Activated CD4-positive, alpha-beta T cell treated with anti-CD3 and anti-CD28 coated beads, Interleukin-2, Interleukin-4, amounts not matched to agents 100 ng/mL and 50 ng/mL, durations not matched to agents 16 hours and 8 hours (primary cell): Measurements from ENCODE around the gene CA9.
A peak's percentile ranks its signal among the peaks of the same experiment; 100 is the strongest.

ENCODE experiments used
- DNase-seq: peaks from one replicate; pipeline ENCODE4 v3.0.0-alpha.2; 2020; ENCODE audit warnings: low spot score

CA9 gene

GRCh38 chr9:35651956-35652828, 21.5 kb upstream of the CA9 start:
- DNase-seq: no peak

GRCh38 chr9:35652829-35653209, 20.9 kb upstream of the CA9 start:
- no peak for DNase-seq

GRCh38 chr9:35653611-35654010, 20.1 kb upstream of the CA9 start:
- DNase-seq: no peak

DNA sequence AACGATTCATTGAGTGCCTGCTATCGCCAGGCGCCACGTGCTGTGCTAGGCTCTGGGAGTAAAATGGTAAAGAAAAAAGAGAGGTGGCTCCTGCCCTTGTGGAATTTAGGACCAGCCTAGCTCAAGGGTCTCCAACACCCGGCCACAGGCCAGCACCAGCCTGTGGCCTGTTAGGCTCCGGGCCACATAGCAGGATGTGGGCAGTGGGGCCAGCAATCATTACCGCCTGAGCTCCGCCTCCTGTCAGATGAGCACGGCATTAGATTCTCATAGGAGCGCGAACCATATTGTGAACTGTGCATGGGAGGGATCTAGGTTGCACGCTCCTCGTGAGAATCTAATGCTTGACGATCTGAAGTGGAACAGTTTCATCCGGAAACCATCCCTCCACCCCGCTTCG, 17.4 kb upstream of the CA9 start:
- no peak for DNase-seq

DNA sequence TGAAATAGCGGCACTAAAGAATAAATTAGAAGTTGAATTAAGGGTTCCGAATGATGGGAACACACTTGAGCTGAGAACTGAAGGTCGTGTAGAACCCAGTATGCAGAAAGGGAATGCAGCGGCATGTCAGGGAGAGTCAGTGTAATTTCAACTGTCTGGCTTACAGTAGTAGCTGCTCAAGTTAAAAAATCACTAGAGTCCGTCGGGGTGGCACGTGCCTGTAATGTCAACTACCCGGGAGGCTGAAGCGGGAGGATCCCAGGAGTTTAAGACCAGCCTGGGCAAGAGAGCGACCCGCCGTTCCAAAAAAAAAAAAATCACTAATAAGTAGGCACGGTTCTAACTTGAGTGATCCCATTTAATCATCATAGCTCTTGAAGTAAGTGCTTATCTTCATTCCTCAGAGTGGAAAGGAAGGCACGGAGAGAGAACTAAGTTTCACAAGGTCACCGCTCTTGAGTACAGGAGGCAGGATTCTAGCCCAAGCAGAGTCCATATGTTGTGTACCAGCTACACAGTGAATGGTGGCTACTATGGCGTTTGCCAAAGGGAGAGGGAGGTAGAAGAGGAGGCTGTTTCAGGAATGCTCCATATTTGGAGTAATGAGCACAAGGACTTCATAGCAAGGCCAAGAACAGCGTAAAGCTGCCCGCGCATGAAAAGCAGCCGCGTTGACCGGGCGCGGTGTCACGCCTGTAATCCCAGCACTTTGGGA, 16.7 kb upstream of the CA9 start:
- DNase-seq: no peak

DNA sequence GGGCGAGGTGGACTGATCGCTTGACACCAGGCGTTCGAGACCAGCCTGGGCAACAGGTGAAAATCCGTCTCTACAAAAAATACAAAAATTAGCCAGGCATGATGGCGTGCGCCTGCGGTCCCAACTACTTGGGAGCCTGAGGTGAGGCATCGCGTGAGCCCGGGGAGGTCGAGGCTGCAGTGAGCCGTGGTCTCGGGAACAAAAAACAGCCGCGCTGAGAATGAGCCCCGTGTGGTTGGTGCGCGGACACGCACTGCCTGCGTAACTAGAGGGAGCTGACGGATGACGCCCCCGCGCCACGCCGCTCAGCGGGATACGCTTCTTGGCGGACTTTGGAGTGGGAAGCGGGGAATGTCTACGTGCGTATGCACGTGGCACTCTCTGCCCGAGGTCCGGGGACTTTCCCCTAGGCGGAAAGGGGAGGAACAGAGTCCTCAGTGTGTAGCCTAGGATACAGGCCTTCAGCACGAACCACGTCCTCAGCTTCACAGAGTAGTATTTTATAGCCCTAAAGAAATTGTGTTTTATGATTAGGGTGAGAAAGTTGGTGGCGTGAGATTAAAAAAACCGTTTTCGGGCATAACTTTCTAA, 16.1 kb upstream of the CA9 start, which contains the start of gene RMRP:
Gene RMRP (minus strand): TSS at position 474 of the 591 bp plus-strand sequence.
- peak; percentile 98 for DNase-seq

DNA sequence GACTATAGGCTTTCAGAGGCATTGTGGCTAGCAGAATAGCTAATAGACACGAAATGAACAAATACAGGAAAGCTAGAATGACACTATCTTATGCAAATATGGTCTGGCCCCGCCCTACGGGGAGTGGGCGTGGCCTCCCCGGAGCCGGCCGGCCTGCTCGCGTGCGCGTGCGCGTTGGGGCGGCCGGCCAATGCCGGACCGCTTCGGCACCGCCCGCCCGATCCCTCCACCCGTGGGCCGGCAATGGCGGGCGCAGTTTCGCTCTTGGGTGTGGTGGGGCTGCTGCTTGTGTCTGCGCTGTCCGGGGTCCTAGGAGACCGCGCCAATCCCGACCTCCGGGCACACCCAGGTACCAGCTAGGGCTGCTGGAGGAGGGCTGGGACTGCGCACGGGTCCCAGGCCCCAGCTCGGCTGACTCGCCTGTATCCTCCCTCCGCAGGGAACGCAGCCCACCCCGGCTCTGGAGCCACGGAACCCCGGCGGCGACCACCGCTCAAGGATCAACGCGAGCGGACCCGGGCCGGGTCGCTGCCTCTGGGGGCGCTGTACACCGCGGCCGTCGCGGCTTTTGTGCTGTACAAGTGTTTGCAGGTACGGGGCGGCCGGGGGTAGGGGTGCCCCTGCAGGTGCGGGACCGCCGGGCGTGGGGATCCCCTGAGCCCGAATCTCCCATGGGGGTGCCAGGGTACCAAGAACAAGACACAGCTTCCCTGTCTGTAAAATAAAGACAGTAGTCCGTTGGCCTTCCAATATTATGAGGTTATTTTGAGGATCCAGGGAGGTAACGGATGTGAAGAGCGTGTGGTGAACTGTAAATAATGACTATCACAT, 15.4 kb upstream of the CA9 start, which contains the start of gene CCDC107:
Gene CCDC107 (plus strand): TSS at position 156 of the 831 bp plus-strand sequence. CDS start 88 bp downstream, at position 244.
- DNase-seq: peak; percentile 81

DNA sequence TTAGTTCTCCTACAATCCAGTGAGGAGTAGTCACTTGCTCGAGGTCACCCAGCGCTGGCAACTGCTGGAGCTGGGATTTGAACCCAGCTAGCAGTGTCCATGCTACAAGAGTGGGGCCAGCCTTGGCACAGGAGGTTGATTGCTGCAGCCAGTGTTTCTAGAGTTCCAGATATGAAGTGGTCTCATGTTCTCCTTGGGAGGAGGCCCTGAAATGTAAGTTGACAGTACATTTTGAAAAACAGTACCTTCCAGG, 14.8 kb upstream of the CA9 start:
- peak; percentile 28 for DNase-seq

GRCh38 chr9:35659340-35659739, 14.4 kb upstream of the CA9 start:
- no peak for DNase-seq

DNA sequence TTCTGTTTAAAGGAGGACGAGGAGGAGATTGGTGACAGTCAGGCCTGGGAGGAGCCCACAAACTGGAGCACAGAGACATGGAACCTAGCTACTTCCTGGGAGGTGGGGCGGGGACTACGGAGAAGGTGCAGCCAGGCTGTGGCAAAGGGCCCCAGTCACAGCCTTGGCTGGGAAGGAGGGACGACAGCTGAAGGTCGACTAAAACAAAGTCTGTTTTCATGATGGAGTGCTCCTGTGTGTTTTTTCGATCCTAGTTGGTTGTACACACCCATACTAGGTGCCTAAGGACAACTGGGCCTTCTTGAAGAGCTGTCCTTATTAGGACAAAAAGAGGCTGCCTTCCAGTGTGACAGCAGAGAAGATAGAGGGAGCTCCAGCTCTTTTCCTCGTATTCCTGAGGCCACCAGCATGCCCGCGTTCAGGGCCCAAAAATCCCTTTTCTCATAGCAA, 12.7 kb upstream of the CA9 start:
- DNase-seq: no peak

DNA sequence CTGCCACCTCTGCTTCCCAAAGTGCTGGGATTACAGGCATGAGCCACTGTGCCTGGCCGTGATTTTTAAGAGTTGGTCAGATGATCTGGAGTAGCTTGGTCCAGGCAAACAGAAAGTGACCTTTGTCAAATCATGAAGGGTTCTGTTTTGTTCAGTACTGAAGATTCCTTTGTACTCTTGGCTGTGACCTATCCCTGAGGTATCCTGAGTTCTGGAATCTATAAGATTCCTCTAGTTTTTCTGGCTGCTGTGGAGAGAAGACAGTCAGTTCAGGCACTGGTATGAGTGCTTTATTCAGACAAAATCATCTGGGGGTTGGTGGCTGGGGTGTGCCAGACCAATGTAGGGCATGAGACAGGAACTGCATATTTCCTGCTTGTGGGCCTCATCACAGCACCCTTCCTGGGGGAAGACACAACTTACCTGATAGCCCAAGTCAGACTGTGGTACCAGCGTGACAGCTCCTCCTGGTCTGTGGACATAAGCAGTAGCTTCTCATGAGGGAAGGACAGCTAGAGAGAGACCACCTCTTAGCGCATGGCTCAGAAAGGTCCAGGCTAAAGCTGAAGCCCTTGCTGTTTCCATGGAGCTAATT, 11.9 kb upstream of the CA9 start:
- DNase-seq: no peak

- DNase-seq: no peak
Observed at GRCh38 chr9:35662437-35662836, 11.3 kb upstream of the CA9 start.

DNA sequence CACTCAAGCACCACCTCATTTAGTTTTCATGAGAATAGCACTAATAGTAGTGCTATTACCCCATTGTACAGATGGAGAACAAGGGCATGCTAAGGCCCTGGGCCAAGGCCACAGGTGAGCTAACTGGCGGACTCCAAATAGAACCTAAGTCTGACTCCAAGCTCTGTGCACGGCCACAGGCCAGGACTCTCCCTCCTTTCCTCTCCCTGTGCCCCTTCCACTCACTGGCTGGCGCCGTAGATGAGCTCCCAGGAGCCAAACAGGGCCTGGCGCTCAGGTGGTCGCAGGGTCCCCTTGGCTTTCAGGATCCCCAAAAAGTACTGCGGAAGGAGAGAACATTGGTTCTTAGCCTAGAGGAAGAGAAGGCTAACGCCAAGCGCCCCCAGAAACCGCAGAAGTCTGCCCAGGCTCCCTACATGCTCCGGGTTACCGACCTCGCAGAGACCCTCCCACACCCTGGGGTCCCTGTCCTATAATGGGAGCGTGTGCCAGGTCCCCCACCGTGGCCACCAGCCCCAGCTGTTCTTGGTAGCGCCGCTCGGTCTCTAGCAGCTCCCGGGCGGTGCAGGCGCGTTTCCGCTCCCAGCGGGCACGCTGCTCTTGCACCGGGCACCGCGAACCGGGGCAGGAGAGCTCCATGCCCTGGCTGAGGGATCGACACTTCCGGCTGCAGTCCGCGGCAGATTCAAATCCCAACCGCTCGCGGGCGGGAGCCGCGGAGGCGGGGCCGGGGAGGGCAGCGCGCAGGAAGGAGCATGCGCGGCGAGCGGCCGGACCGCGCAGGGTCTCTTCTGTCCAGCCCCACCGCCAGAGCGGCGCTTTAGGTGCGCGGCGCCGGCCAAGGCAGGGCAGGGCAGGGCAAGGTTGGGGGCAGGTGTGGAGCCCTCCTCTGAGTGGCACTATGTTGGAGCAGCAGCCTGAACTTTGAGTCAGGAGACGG, 8.9 kb upstream of the CA9 start, which contains the start of gene ARHGEF39:
Gene ARHGEF39 (minus strand): TSS at position 665 of the 940 bp plus-strand sequence. CDS start 26 bp downstream, at position 639.
- DNase-seq: peak; percentile 82

- no peak for DNase-seq
Observed at GRCh38 chr9:35665471-35665818, 8.3 kb upstream of the CA9 start.

DNA sequence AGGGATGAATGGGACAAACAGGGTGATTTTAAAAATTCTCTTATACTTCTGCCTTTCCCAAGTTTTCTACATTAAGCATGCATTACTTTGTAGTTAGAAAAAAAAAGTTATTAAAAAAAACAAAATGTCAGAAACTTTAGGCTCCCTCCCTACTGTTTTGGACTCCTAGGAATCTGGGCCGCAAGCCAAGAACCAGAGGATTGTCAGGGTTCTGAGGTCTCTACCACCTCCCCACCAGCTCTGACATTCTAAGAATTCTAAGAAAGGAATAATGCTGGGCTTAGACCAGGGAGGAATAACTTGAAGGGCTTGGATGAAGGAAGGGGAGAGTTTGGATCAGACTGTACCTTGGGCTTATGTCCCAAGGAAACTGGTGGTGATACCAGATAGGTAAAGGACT, 7.7 kb upstream of the CA9 start:
- DNase-seq: no peak

DNA sequence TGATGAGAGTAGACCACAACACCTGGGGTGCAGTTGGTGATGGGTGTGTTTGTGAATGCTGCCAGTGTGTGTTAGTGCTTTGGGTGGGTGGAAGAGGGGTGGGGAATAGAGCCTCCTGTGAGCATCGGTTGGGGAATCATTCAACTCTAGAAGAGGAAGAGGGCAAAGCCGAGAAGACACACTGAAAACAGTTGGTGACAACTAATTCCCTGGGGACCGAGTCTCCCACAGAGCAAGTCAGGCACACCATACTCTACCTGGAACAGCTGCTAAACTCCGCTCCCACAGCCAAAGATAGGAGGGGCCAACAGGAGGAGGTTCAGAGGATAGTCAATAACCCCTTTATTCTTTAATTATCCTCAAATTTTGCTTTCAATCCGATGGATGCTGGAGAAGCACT, 7.2 kb upstream of the CA9 start:
- no peak for DNase-seq

- DNase-seq: no peak
Observed at GRCh38 chr9:35667939-35668338, 5.8 kb upstream of the CA9 start.

- DNase-seq: no peak
Observed at GRCh38 chr9:35669331-35670145, 4.2 kb upstream of the CA9 start.

- no peak for DNase-seq
Observed at GRCh38 chr9:35674025-35674361, 265 bp downstream of the CA9 start.

DNA sequence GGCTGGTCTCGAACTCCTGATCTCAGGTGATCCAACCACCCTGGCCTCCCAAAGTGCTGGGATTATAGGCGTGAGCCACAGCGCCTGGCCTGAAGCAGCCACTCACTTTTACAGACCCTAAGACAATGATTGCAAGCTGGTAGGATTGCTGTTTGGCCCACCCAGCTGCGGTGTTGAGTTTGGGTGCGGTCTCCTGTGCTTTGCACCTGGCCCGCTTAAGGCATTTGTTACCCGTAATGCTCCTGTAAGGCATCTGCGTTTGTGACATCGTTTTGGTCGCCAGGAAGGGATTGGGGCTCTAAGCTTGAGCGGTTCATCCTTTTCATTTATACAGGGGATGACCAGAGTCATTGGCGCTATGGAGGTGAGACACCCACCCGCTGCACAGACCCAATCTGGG, 1.5 kb downstream of the CA9 start:
- DNase-seq: no peak
